ENCODE measurements around the gene ENOX1. TPM values are rescaled to one million over a fixed set of nuclear protein-coding genes. Genes with fewer than 3 reads are reported as not detected.

Gene ENOX1
- polyA plus RNA-seq, 1 donor (not counting 4 experiments of a cell fraction or from before 2014, with no cell fraction given), result 1.1 TPM

DNA sequence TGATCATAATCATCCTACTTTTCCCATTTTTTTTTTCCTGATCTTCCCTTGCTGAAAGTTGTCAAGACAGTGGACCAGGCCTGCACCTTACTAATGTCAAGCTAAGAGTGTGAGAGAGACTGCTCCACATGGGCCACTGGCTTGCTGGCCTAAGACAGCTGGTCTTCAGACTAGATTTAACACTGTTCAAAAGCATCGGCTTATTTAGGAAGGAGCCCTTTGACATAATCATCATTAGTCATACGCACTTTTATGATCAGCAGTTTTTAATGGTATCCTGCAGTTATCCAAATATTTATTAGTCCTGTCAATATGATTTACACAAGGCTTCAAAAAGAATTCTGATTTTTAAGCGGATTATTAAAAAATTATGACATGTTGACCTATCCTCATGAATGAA, 492.8 kb downstream of the ENOX1 start:
- no peak overlapping the region for H3K9ac ChIP-seq (ENCODE audit: control insufficient read depth, extremely low read depth, insufficient read depth, low read length)
- H3K27ac ChIP-seq (ENCODE audit: control insufficient read depth, insufficient read depth, low read length), result no peak overlapping the region
- FAIRE-seq (no peak), DNase-seq (ENCODE audit: low read depth, low spot score) (no peak)
- dilution Hi-C loops (cut with MboI; ENCODE audit: extremely low pct_ligation_motif_present, low sequenced_read_pairs), result no loop called here
- no peaks in the 10 kb centered on the region for H3K36me3 ChIP-seq (ENCODE audit: control insufficient read depth in 2 of 2, extremely low read depth in 1 of 2, insufficient read depth in 2 of 2, low read length in 2 of 2)
- no peaks in the 10 kb centered on the region for H3K27me3 ChIP-seq (ENCODE audit: control insufficient read depth, extremely low read depth, insufficient read depth, low read length)
- H2AFZ ChIP-seq (ENCODE audit: control insufficient read depth, low read length), result no peak overlapping the region
- H3K9me3 ChIP-seq (ENCODE audit: control insufficient read depth, low read depth, low read length), result no peaks in the 10 kb centered on the region
- H3K79me2 ChIP-seq (ENCODE audit: control insufficient read depth, insufficient read depth, low read length), result no peaks in the 10 kb centered on the region
- peaks cover 14% of the 10 kb centered on the region for H3K4me1 ChIP-seq (ENCODE audit: control insufficient read depth, extremely low read depth, insufficient read depth, low read length)
- H3K4me3 ChIP-seq (ENCODE audit: control insufficient read depth in 2 of 3, extremely low read depth in 1 of 3, insufficient read depth in 2 of 3, low read depth in 1 of 3, low read length in 3 of 3), result no peak overlapping the region
- no peaks in the 10 kb centered on the region for H4K20me1 ChIP-seq (ENCODE audit: control insufficient read depth, extremely low read depth, insufficient read depth, low read length)
- no peak overlapping the region for H3K4me2 ChIP-seq (ENCODE audit: control insufficient read depth, extremely low read depth, insufficient read depth, low read depth, low read length)
- H3K9me1 ChIP-seq (ENCODE audit: control insufficient read depth, extremely low read depth, insufficient read depth, low read length), result no peaks in the 10 kb centered on the region
- no peak for TF ChIP-seq EZH2 (IDR thresholded peaks at IDR 0.05; ENCODE audit: low read length)
- TF ChIP-seq, protein P1, sequence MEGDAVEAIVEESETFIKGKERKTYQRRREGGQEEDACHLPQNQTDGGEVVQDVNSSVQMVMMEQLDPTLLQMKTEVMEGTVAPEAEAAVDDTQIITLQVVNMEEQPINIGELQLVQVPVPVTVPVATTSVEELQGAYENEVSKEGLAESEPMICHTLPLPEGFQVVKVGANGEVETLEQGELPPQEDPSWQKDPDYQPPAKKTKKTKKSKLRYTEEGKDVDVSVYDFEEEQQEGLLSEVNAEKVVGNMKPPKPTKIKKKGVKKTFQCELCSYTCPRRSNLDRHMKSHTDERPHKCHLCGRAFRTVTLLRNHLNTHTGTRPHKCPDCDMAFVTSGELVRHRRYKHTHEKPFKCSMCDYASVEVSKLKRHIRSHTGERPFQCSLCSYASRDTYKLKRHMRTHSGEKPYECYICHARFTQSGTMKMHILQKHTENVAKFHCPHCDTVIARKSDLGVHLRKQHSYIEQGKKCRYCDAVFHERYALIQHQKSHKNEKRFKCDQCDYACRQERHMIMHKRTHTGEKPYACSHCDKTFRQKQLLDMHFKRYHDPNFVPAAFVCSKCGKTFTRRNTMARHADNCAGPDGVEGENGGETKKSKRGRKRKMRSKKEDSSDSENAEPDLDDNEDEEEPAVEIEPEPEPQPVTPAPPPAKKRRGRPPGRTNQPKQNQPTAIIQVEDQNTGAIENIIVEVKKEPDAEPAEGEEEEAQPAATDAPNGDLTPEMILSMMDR (optimal IDR thresholded peaks at IDR 0.05 in 1 of 3, IDR thresholded peaks at IDR 0.05 in 1 of 3, conservative IDR thresholded peaks at IDR 0.05 in 1 of 3; ENCODE audit: extremely low read depth in 1 of 3, insufficient read depth in 2 of 3, low read length in 3 of 3), result no peak

DNA sequence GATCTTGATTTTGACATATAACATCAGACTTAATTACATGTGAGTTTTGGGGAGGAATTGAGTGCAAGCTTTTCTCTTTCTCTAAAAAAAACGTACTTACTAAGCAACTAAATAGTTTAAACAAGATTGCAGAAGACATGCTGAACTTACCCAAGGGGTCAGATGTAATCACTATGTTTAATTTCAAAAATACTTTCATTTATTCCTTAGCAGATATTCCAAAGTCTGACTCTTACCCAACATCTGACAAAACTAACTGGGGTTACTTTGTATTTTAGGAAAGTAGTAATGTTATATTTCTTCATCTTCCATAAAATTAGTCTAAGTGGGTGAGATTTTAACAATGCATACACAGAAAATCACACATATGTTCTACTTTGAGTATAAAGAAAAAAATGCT, 493.2 kb downstream of the ENOX1 start:
- no peaks in the 10 kb centered on the region for H3K9me1 ChIP-seq (ENCODE audit: control insufficient read depth, extremely low read depth, insufficient read depth, low read length)

More for the DNA sequence above, 493.2 kb downstream of the ENOX1 start:
- Histone ChIP-seq H3K4me3 (ENCODE audit: control insufficient read depth in 2 of 3, extremely low read depth in 1 of 3, insufficient read depth in 2 of 3, low read depth in 1 of 3, low read length in 3 of 3) (no peak overlapping the region), H3K36me3 (ENCODE audit: control insufficient read depth in 2 of 2, extremely low read depth in 1 of 2, insufficient read depth in 2 of 2, low read length in 2 of 2) (no peaks in the 10 kb centered on the region), H3K9me3 (ENCODE audit: control insufficient read depth, low read depth, low read length) (no peaks in the 10 kb centered on the region), H3K27me3 (ENCODE audit: control insufficient read depth, extremely low read depth, insufficient read depth, low read length) (no peaks in the 10 kb centered on the region), H3K79me2 (ENCODE audit: control insufficient read depth, insufficient read depth, low read length) (no peaks in the 10 kb centered on the region), H3K9ac (ENCODE audit: control insufficient read depth, extremely low read depth, insufficient read depth, low read length) (no peak overlapping the region), H2AFZ (ENCODE audit: control insufficient read depth, low read length) (no peak overlapping the region), H4K20me1 (ENCODE audit: control insufficient read depth, extremely low read depth, insufficient read depth, low read length) (no peaks in the 10 kb centered on the region), H3K27ac (ENCODE audit: control insufficient read depth, insufficient read depth, low read length) (no peak overlapping the region), H3K4me2 (ENCODE audit: control insufficient read depth, extremely low read depth, insufficient read depth, low read depth, low read length) (no peak overlapping the region), H3K4me1 (ENCODE audit: control insufficient read depth, extremely low read depth, insufficient read depth, low read length) (peaks cover 10% of the 10 kb centered on the region)
- DNase-seq (ENCODE audit: low read depth, low spot score) (no peak), FAIRE-seq (no peak)
- no peak for TF ChIP-seq EZH2 (IDR thresholded peaks at IDR 0.05; ENCODE audit: low read length)
- TF ChIP-seq, protein P1 (optimal IDR thresholded peaks at IDR 0.05 in 1 of 3, IDR thresholded peaks at IDR 0.05 in 1 of 3, conservative IDR thresholded peaks at IDR 0.05 in 1 of 3; ENCODE audit: extremely low read depth in 1 of 3, insufficient read depth in 2 of 3, low read length in 3 of 3), result no peak
- dilution Hi-C loops (cut with MboI; ENCODE audit: extremely low pct_ligation_motif_present, low sequenced_read_pairs), result no loop called here

Data from keratinocyte (primary cell).